ENCODE measurements around the gene NR3C1.

The NR3C1 gene

DNA sequence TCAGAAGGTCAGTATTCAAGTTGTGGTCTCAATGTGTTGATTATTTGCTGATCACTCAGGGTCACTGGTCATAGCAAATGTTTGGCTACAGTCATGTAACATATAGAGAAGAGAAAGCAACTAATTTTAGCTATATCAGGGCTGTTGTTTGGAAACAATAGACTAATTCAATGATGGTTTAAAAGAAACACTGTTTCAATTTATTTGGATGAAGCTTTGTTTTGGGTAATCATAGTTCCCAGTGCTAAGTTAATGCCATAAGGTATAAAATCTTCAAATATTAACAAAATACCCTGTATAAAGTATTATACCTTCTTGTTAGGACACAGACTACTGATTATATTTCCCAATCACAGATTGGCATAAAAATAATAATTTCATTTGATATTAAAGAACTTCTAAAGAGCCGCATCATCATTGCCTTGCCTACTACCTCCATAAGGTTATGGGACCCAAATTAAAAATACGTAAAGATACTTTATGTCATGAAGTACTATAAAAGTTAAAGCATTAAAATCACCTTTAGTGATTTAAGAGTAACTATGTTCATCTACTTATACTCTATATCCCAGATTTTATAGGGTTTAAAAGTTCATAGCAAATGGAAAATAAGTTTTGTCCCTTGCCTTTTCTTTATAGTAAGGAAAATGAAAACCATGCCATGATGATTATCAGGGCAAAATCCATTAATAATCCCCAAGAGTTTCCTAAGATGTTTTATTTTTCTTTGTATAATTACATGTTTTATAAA is 6.0 kb downstream of the NR3C1 start:
- no peak for DNase-seq

- no peak for DNase-seq
Observed at GRCh38 chr5:143396353-143396940, 7.0 kb downstream of the NR3C1 start.

DNA sequence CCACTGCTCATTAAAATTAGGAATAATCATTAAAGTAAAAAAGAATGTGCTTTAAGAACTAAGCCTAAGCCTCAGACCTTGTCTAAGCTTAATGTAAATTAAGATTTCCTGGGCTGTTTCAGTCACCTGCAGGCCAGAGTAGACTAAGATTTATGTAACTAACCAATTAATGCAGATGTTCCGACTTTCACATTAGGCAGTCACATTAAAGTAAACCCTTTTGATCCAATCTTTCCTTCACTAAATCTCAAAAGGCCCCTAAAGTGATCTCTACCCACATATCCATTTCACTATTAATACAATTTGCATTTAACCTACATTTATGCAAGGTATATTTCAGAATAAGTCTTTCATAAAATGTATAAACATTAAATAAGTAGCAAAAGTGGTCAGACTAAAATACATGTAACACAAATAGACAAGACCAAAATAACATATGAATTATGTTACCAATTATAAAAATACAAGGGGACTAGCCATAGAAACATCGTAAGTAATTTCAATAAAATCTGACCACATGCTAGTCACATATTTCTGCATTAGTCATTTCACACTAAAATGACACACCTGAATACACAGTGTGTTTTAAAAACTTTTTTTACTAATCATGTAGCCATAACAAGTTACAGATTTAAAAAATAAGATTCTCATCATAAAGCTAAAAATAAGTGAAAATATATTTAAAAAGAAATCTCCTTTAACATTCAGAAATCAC is 7.7 kb downstream of the NR3C1 start:
- no peak for DNase-seq

- DNase-seq: no peak
Observed at GRCh38 chr5:143393524-143393923, 10.0 kb downstream of the NR3C1 start.

GRCh38 chr5:143390941-143391340 is 12.5 kb downstream of the NR3C1 start:
- DNase-seq: no peak

DNA sequence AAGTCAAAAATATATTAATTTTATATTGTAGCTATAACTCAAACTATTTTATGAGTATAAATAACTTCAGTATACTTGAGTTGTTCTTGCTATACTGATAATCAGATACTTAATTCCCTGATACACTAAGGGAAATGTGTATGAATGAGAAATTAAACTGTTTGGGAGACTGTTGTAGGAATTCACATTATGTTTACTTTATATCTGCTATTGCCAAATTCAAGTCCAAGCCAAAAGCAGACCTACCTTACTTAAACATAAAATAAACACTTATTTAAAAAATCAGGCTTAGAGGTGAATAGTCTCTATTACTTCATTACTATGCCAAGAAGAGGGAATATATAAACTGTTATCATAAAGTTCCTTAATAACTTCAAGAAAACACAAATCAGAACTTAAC is 13.2 kb downstream of the NR3C1 start:
- no peak for DNase-seq

GRCh38 chr5:143386725-143387124 is 16.8 kb downstream of the NR3C1 start:
- no peak for DNase-seq

- DNase-seq: no peak
Observed at GRCh38 chr5:143384865-143385657, 18.4 kb downstream of the NR3C1 start.

DNA sequence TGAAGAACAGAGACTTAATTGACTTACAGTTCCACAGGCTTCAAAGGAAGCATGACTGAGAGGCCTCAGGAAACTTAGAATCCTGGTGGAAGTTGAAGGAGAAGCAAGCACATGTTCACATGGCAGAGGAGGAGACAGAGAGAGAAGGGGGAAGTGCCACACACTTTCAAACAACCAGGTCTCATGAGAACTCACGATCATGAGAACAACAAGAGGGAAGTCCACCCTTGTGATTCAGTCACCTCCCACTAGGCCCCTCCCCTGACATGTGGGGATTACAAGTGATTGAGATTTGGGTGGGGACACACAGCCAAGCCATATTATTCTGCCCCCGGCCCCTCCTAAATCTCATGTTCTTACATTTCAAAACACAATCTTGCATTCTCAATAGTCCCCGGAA is 19.5 kb downstream of the NR3C1 start:
- no peak for DNase-seq

DNA sequence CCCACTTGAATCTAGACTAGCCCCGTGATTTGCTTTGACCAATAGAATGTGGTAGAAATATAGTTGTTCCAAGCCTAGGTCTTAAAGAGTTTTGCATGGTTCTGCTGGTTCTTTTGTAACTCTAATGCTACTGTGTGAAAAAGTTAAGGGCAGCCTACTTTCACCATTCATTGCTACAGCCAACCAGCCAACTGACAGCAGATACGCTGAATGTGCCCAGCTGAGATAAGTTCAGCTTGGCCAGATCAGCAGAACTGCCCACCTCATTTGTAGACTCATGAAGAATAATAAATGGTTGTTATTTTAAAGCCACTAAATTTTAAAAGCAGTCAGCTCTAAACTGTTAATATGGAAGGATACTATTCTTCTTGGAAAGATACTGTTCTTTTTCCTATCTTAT is 23.9 kb downstream of the NR3C1 start:
- no peak for DNase-seq

DNA sequence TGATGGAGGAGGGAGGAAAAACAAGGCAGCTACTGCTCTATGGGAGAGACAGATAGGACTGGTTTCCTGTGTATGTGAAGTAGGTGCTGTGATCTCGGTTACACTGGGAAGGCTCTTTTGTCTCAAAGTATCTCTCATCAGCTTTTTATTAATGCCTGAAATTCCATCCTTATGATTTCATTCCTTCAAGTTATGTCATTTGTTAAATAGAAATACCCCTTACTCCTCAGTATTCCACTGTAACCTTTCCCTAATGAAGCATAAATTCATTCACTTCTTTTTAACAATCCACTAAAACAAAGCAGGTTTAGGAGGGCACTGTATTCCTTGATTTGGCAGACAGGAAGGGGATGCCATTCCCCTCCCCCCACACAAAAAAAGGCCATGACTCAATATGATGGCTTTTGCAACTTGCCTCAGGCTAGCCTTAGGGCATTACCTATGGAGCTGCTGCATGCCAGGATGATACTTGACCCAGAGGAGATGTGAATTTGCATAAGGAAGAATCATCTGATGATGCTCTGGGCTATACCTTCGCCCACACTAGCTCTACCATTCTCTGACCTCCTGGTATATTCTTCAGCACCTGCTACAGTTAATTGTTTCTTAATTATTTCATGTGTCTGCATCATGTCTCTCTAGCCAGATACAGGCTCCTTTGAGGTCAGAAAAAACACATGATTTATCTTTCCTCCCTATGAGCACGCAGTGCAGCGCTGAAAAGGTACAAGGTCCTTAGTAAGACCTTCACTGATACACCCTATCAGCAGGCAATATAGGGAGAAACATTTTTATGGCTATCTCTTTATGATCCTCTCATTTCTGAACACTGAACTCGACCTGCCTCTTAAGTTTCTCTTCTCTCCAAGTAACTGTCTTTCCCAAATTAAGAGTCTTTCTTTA is 26.3 kb downstream of the NR3C1 start:
- DNase-seq: no peak

GRCh38 chr5:143376195-143376779 is 27.2 kb downstream of the NR3C1 start:
- no peak for DNase-seq

DNA sequence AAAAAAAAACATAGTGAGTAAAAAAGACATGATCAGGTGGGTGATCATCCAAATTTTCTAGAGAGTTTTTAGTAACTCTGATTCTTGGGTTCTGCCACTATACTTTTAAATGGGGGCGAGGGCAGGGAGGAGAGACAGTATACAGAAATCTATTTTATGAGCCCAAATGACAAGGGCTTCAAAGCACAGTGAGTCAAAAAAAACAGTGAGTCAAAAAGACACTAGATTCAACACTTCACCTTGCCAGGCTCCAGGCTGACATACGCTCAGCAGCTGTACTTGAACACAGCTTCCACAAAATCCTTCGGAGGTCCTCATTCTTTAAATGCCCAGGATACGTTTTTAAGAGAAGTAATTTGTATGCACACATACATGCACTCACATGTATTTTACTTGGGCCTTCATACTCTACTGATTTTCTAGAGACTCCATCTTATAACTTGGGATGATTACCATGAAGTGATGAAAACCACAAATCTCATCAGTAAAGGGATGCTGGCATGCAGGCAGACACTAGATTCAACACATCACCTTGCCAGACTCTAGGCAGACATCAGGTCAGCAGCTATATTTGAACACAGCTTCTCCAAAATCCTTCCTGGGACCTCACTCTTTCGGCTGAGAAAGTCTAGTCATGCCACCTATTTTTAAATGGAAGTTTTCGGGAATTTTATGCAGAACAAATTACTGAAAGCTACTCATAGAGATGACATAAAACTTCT is 28.8 kb downstream of the NR3C1 start:
- no peak for DNase-seq

GRCh38 chr5:143373076-143373475 is 30.4 kb downstream of the NR3C1 start:
- DNase-seq: no peak

GRCh38 chr5:143372187-143372829 is 31.2 kb downstream of the NR3C1 start:
- no peak for DNase-seq

GRCh38 chr5:143370440-143370839 is 33.0 kb downstream of the NR3C1 start:
- DNase-seq: no peak

DNA sequence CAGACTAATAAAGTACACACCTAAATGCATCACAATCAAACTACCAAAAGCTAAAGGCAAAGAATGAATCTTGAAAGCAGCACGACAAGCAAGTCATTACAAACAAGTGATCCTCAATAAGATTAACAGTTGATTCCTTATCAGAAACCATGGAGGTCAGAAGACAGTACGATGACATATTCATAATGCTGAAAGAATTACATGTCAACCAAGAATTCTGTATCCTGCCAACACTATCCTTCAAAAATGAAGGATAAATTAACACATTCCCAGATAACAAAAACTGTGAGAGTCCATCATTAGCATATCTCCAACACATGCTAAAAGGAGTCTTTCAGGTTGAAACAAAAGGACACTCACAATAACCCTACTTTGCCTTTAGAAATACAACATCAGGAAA is 39.4 kb downstream of the NR3C1 start:
- DNase-seq: no peak

DNA sequence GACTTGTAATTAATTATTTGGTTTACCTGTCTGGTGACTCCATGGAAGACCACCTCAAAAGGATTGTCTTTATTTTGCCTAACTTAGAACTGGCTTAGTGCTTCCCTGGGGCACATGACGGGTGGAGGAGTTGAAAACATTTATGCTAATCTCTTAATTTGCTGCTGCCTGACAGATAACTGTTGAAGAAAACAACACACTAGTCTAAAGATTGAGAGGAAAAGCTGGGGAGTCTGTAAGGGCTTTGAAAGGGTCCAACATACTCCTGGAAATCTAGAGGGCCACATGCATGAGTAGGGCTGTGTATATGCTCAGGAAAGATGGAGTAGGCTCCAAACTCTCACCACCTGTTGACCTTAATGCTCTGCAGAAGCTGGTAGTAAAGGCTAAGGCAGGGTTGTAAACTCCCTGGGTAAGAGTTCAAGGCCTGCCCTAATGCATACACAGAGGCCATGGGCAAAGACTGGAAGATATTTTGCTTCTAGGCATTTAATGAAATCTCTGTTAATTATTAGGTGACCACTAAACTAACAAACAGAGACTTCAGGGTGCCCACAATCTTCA is 40.7 kb downstream of the NR3C1 start:
- no peak for DNase-seq

DNA sequence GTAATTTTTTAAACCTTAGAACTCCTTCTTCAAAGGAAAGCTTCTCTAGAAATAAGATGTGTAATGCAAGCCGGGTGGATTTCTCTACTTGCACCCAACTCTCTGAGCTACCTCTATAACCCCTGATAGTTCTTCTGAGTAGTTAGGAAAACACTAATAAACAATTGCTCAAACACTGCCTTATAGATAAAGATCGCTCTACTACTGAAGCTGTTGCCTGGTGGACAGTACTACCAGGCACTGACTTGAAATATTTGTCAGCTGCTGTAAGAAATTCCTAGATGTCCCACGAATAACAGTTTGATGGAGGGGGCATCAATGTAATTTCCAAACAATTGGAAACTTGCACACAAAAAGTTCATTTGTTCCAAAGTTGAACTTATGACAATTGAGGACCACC is 42.0 kb downstream of the NR3C1 start:
- DNase-seq: no peak

DNA sequence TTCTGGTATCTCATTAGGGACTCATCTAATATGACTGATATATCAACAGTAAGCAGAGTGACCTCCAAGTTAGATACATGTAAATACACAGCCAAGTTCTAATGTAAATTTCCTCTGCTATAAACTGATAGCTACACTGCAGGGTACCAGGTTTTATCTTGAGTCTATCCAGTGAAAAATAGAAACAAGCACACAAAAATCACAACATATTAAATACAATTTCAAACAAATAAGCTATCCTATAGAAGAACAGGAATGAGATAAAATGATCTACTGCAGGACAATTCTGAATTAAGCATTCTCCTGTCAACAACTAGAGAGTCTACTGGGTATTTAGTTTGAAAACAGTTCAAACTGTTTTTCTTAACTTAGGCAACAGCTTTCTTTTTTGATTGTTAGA is 42.7 kb downstream of the NR3C1 start:
- DNase-seq: no peak
